Amniotic stem cell (primary cell): ENCODE data around the gene RETREG1.
"Not testable (repeated sequence)": the region's sequence is repeated elsewhere in the genome, so short reads cannot be mapped to it uniquely, and the experiment has no call there.

Experiments used
- DNase-seq: peaks from one replicate; lab custom pipeline; 2025; lab: John Stamatoyannopoulos, UW

The RETREG1 gene

DNA sequence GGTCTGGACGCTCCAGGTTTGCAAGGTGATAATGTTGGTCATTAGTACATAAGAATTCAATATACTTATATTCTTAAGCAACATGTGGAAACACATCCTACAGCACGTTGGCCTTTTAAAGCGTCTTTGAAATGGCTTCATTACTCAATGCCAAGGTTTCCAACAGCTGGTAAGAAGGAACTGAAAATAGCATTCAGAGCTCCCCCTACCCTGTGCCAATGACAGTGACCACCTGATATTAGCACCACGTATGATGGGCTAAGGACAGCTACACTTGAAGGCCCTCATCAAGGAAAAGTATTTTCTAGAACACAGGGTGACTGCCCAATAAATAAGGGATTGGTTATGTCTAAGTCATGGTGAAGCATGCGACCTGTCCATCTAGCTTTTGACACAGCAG lies 161.1 kb downstream of the RETREG1 start:
- DNase-seq, result no peak

DNA sequence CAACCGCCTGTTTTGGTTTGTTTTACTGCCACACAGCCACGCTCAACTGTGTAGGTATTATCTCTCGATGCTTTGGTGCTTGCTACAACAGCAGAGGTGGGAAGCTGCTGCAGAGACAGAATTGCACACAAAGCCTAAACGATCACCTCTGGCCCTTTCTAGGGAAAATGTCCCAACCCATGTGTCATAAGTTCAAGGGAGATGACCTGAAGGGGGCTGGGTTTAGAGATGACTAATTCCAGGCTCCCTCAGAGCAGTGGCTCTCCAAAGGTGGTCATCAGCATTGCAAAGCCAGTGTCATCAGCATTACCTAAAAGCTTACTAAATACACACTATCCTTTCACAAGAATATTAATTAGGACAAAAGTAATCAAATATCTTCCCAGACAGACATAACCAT lies 162.1 kb downstream of the RETREG1 start:
- DNase-seq, result no peak

DNA sequence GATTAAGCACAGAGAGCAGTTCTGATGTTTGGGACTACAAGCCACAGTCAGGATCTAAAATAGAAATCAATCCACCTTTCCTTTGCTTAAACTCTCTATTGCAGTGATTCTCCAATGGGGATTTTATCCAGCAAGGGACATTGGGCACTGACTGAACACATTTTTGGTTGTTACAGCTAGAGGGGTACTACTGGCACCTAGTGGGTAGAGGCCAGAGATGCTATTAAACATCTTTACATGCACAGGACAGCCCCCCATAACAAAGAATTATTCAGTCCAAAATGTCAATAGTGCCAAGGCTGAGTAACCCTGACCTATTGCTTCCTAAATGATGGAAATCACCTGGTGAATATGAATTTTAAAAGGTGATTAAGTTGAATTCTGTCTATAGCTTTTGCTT lies 163.2 kb downstream of the RETREG1 start:
- no peak for DNase-seq

DNA sequence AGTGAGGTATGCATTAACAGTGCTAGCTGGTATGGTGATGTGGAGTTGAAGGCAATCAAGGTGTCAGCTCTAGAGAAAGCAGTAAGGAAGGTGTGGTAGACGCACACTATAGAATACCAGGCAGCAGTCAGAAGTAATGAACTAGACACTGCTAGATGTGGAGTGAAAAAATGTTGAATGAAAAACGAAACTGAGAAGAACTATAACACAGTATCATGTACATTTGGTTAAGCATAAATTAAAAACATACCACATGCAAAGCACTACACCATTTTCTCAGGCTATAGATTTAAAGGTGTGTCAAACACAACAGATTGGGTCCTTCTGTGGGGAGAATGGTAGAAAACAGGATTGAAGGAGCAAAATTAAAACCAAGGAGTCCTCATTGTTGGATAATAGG lies 166.6 kb downstream of the RETREG1 start:
- no peak for DNase-seq

DNA sequence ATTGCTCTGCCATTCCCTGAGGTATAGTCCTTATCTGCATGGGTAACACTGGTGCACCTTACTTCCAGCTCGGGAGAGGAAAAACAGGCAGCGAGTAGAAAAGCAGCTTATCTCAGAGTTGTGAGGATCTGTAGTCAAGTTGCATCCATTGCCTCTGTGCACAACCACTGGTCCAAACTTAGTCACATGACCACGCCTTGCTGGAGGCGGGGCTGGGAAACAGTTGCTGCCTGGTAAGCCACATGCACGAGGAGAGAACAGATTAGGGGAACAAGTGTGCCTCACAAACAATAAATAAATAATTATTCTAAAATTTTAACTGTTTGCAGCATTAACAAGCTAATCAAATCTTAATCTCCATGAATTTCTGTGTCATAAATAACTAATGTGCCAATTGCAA lies 169.8 kb downstream of the RETREG1 start:
- DNase-seq, result no peak

DNA sequence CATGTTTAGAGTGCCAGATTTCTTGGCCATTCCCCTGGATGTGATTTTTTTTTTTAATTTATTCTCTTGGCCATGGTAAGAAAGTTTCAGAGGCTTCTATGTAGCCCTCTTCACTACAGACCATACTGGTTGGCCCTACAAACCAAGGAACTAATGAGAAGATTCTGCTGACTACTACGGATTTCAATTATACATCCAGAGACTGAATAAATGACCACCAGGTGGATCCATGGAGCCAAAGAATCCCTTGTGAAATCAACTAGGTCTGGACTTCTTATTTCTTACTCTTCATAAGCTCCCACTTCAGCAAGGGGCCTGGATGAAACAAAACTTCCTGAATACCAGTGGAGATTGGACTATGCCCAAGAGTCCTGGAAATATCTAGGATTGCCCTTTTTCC lies 178.8 kb downstream of the RETREG1 start:
- no peak for DNase-seq

DNA sequence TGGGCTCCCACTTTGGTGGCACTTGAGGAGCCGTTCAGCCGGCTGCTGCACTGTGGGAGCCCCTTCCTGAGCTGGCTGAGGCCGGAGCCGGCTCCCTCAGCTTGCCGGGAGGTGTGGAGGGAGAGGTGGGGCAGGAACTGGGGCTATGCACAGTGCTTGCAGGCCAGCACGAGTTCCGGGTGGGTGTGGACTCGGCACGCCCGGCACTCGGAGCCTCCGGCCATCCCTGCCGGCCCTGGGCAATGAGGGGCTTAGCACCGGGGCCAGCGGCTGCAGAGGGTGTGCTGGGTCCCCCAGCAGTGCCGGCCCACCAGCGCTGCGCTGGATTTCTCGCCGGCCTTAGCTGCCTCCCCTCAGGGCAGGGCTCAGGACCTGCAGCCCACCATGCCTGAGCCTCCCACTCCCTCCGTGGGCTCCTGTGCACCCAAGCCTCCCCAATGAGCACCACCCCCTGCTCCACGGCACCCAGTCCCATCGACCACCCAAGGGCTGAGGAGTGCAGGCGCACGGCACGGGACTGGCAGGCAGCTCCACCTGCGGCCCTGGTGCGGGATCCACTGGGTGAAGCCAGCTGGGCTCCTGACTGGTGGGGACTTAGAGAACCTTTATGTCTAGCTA lies 180.6 kb downstream of the RETREG1 start:
- not testable (repeated sequence) for DNase-seq

DNA sequence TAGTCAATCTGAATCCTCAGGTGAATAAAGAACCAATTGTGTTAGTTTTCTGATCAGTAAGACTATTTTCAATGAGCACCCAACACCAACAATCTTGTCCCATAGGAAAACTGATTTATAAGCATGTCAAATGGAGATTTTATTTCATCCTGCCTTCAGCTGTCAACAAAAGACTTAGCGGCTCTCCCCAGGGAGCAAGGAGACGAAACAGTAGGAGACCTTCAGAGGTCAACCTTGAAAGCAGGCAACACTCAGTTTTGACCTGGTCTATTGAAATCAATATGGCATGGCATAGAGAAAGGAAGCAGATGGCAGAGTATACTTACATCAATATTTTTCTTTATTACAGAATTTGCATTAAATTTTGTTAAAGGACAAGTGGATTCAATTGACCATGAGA lies 185.3 kb downstream of the RETREG1 start:
- no peak for DNase-seq

DNA sequence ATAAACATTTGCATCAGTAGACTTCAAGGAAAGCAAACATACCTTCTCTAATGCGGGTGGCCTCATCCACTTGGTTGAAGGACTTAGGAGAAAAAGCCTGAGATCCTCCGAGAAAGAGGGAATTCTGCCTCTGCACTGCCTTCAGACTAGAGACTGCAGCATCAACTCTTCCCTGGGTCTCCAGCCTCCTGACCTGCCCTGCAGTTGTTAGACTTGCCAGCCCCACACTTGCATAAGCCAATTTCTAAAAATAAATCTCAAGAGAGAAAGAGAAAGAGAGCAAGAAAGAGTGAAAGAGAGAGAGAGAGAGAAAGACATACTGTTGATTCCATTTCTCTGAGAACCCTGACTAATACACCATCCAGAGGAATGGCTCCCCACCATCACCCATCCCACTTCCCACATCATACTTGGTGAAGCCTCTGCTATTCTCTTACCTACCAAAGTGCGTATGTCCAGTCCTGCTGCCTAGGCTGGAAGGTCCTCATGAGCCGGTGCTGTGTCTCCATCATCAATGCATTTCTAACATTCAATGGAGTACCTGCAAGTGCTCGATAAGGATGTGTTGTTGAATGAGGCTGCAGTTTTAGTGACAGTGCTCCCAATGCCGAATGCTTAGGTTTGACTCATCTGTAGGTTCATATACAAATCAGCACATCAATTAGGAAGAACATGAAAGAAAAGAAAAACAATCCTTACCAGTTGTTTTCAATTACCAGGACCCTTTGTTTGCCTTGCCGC lies 186.3 kb downstream of the RETREG1 start:
- no peak for DNase-seq

DNA sequence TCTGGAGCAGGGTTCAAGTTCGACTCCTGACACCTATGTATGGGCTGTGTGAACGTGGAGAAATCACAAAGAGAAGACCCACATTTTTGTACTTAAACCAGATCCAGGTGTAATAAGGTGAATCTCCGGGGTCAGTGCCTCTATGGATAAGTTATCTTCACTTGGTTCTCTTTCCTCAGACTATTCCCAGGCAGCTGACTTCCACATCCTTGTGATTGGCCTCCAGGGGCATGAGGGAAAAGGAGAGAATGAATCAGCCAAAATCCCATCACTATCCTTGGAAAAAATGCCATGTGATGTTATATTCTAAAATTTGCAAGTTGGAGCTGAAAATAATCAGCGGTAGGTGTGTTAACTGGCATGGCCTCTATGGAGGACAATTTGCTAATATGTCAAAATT lies 188.4 kb downstream of the RETREG1 start:
- no peak for DNase-seq

DNA sequence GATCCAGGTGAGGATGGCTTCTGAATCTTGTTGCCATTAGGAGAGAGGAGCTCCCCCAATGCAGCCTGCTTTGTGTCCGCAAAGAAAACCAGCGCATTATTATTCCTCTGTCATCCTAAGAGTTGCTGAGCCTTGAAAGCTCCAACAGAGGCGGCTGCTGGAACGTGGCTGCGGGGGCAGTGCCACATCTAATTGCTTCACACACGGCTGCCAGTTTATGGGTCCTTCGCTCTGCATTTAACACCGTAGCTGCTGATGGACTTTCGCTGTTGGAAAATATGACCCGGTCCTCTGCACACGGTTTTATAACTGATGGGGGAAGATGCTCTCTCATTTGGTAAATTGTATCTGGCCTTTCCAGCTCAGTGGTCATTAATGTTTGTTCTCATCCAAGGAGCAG lies 189.2 kb downstream of the RETREG1 start:
- DNase-seq, result no peak
